GM19099 (cell line): Measurements from ENCODE around the gene DEPDC7.

ENCODE experiments used
- POLR2A ChIP-seq: IDR thresholded peaks from 3 replicates; pipeline ENCODE4 v1.6.1; 2011; ENCODE audit warnings: low read depth; ENCODE audit not compliant: insufficient read length; ENCODE audit errors: extremely low read depth

The DEPDC7 gene

GRCh38 chr11:33015621-33016551 lies at the start of gene DEPDC7:
TSS of gene DEPDC7 (plus strand) at chr11:33015878. CDS start at chr11:33015956, 78 bp downstream.
- TF ChIP-seq POLR2A = peak; percentile 66

GRCh38 chr11:32968541-32968940 lies 47.1 kb upstream of the DEPDC7 start:
- no peak for TF ChIP-seq POLR2A

GRCh38 chr11:32972781-32973180 lies 42.9 kb upstream of the DEPDC7 start:
- no peak for TF ChIP-seq POLR2A

GRCh38 chr11:32982626-32983025 lies 33.1 kb upstream of the DEPDC7 start:
- TF ChIP-seq POLR2A = no peak

GRCh38 chr11:32983506-32983905 lies 32.2 kb upstream of the DEPDC7 start:
- no peak for TF ChIP-seq POLR2A

- TF ChIP-seq POLR2A = no peak
Measured at GRCh38 chr11:32985600-32985999, 30.1 kb upstream of the DEPDC7 start.

- TF ChIP-seq POLR2A = no peak
Measured at GRCh38 chr11:32987851-32988250, 27.8 kb upstream of the DEPDC7 start.

- no peak for TF ChIP-seq POLR2A
Measured at GRCh38 chr11:32990481-32990880, 25.2 kb upstream of the DEPDC7 start.

GRCh38 chr11:32991427-32991826 lies 24.3 kb upstream of the DEPDC7 start:
- no peak for TF ChIP-seq POLR2A

GRCh38 chr11:32991898-32992297 lies 23.8 kb upstream of the DEPDC7 start:
- no peak for TF ChIP-seq POLR2A

- no peak for TF ChIP-seq POLR2A
Measured at GRCh38 chr11:33000181-33000580, 15.5 kb upstream of the DEPDC7 start.

- no peak for TF ChIP-seq POLR2A
Measured at GRCh38 chr11:33001281-33001680, 14.4 kb upstream of the DEPDC7 start.

- no peak for TF ChIP-seq POLR2A
Measured at GRCh38 chr11:33001751-33002542, 13.7 kb upstream of the DEPDC7 start.

GRCh38 chr11:33005175-33005574 lies 10.5 kb upstream of the DEPDC7 start:
- no peak for TF ChIP-seq POLR2A

- TF ChIP-seq POLR2A = no peak
Measured at GRCh38 chr11:33006010-33006409, 9.7 kb upstream of the DEPDC7 start.

GRCh38 chr11:33013755-33014154 lies 1.9 kb upstream of the DEPDC7 start:
- no peak for TF ChIP-seq POLR2A

- TF ChIP-seq POLR2A = no peak
Measured at GRCh38 chr11:33016654-33017053, 976 bp downstream of the DEPDC7 start.

GRCh38 chr11:33017478-33017877 lies 1.8 kb downstream of the DEPDC7 start:
- no peak for TF ChIP-seq POLR2A
